H1 (cell line): ENCODE results near the gene NEDD4L. TPM values are rescaled to one million over a fixed set of nuclear protein-coding genes. Genes with fewer than 3 reads are reported as not detected.

ENCODE experiments used
- BACH1 ChIP-seq: IDR thresholded peaks from 2 replicates; pipeline ENCODE4 v1.6.1; 2012; ENCODE audit warnings: low read length, improper control_type of control experiment
- BRCA1 ChIP-seq: IDR thresholded peaks from 2 replicates; pipeline ENCODE4 v1.6.1; 2012; ENCODE audit warnings: low read depth, low read length, improper control_type of control experiment
- CREB1 ChIP-seq: IDR thresholded peaks from 2 replicates; pipeline ENCODE4 v1.6.1; 2012; ENCODE audit warnings: inconsistent platforms
- EP300 ChIP-seq, 2 experiments: IDR thresholded peaks; 1 replicate in 1 of 2; 2 replicates in 1 of 2; pipeline ENCODE4 v1.6.1; 2011 to 2012; ENCODE audit warnings: low read depth in 2 of 2, low read length in 2 of 2, mild to moderate bottlenecking in 2 of 2, borderline replicate concordance in 1 of 2, inconsistent platforms in 1 of 2, moderate library complexity in 1 of 2
- JUN ChIP-seq: IDR thresholded peaks from 2 replicates; pipeline ENCODE4 v1.6.1; 2011; ENCODE audit warnings: low read depth, mild to moderate bottlenecking, improper control_type of control experiment, low read length
- JUND ChIP-seq: IDR thresholded peaks from 2 replicates; pipeline ENCODE4 v1.6.1; 2011; ENCODE audit warnings: mild to moderate bottlenecking, improper control_type of control experiment, low read length
- NRF1 ChIP-seq: IDR thresholded peaks from 2 replicates; pipeline ENCODE4 v1.6.1; 2011; ENCODE audit warnings: mild to moderate bottlenecking, low read depth, low read length, improper control_type of control experiment
- RFX5 ChIP-seq: IDR thresholded peaks from 2 replicates; pipeline ENCODE4 v1.6.1; 2011; ENCODE audit warnings: low read depth, low read length, improper control_type of control experiment, borderline replicate concordance
- SIN3A ChIP-seq, 2 experiments: IDR thresholded peaks in 1 of 2; conservative IDR thresholded peaks in 1 of 2; 2 replicates each; pipeline ENCODE4 v1.6.1; 2011 to 2012; ENCODE audit warnings: low read length in 2 of 2, improper control_type of control experiment in 1 of 2, low read depth in 1 of 2, mild to moderate bottlenecking in 1 of 2
- SRF ChIP-seq: IDR thresholded peaks from 2 replicates; pipeline ENCODE4 v1.6.1; 2011; ENCODE audit warnings: mild to moderate bottlenecking, low read depth, low read length, moderate library complexity
- SUZ12 ChIP-seq: fragments of 200-600 bp; sonication (generic); IDR thresholded peaks from 2 replicates; pipeline ENCODE4 v1.6.1; 2012; ENCODE audit warnings: mild to moderate bottlenecking, inconsistent platforms, low read length, moderate library complexity, mixed read lengths
- TAF1 ChIP-seq: IDR thresholded peaks from 2 replicates; pipeline ENCODE4 v1.6.1; 2011; ENCODE audit warnings: mild to moderate bottlenecking, low read depth, low read length
- YY1 ChIP-seq: IDR thresholded peaks from 2 replicates; pipeline ENCODE4 v1.6.1; 2011; ENCODE audit warnings: low read depth, mild to moderate bottlenecking, low read length
- polyA plus RNA-seq, 7 experiments: library from polyadenylated mRNA; depleted of rRNA in 3 of 7; stranded (reverse) in 5 of 7; unstranded in 2 of 7; fragments of >200 nt in 5 of 7; fragments of 200-250 nt in 2 of 7; gene quantifications; 1 replicate in 5 of 7; 2 replicates in 1 of 7; 4 replicates in 1 of 7; pipeline versions ENCODE4 v1.2.1 to v1.2.3, GENCODE V29; 2011 to 2013; ENCODE audit warnings: missing spikeins in 2 of 7, mixed read lengths in 2 of 7
- total RNA-seq: library from RNA; stranded (reverse); fragmentation: NEBNext Ultra II Directional; extraction: Animal tissue kit (Norgen Biotek cat#: 25700); gene quantifications from 2 replicates; pipeline ENCODE4 v1.2.1, GENCODE V29; 2021
- TF ChIP-seq, protein P1 (sequence below): IDR thresholded peaks from 2 replicates; pipeline ENCODE4 v1.6.1; 2012; ENCODE audit warnings: inconsistent platforms

Gene NEDD4L
- total and polyA plus RNA-seq, 2 of the 8 experiments (the other 6 are each of a cell fraction or from before 2014, with no cell fraction given): 37.3 to 69.8 TPM

DNA sequence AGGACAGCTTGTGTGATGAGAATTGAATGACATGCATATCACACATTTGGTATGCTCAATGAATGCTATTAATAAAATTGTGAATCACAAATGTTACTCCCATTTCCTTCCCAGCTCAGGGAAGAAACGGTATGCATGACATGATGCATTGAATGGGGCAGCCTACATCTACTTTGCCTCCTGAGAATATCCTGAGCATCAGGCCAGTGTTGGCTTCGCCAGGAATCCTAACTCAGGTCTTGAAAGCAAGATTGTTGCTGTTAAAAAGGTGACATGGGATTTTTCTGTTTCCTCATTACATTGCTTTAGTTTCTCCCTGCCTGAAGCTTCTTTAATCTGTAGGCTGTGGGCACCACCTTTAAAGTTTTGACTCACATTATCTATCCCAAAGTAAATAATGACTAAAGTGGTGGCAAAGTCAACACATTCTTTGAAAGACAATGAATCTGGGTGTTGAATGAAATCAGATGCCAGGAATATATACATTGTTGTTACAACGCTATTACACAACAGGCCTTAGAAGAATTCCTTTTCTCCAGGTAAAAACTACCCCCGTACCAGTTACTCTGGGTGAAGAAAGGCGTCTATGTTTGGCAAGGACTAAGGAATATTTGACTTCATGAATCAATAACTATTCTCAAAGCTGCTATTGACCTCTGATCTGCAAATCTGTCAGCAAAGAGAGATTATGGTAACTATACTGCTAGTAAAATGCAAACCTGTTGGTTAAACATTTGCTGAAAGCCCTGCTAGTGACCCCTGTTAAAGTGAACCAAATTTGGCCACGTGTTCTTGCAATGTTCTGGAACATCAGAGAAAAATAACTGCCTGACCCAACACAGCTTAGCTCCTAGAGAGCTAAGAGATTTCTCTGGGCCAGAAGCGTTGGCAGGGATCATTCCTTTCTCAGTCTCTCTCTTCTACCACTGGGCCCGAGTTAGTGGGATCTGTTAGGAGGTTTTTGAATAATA is 30.5 kb upstream of the NEDD4L start (continued):
- TF ChIP-seq EP300 (IDR thresholded peaks at IDR 0.05; ENCODE audit: borderline replicate concordance in 1 of 2, low read depth in 2 of 2, low read length in 2 of 2): no peak
- TF ChIP-seq JUND: no peak
- no peak for TF ChIP-seq CREB1
- TF ChIP-seq, protein P1, sequence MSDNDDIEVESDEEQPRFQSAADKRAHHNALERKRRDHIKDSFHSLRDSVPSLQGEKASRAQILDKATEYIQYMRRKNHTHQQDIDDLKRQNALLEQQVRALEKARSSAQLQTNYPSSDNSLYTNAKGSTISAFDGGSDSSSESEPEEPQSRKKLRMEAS: no peak
- TF ChIP-seq SUZ12: no peak
- no peak for TF ChIP-seq SIN3A (conservative IDR thresholded peaks at IDR 0.05 in 1 of 2, IDR thresholded peaks at IDR 0.05 in 1 of 2; ENCODE audit: low read depth in 1 of 2, low read length in 2 of 2)
- no peak for TF ChIP-seq YY1
- TF ChIP-seq SRF: no peak
- no peak for TF ChIP-seq TAF1
- TF ChIP-seq JUN: no peak
- no peak for TF ChIP-seq RFX5
- no peak for TF ChIP-seq BRCA1
- no peak for TF ChIP-seq BACH1
- TF ChIP-seq NRF1: no peak
